Thyroid gland (tissue), 4 donors: ENCODE measurements around the gene KCNH4.

ENCODE experiments used
- CTCF ChIP-seq, 6 experiments: fragments of 200-600 bp in 3 of 6; fragments of 450-650 bp in 3 of 6; sonication (generic) in 3 of 6; IDR thresholded peaks; one replicate each; pipeline ENCODE4 v1.5.1; 2016 to 2019; ENCODE audit warnings: antibody characterized with exemption in 6 of 6, mild to moderate bottlenecking in 2 of 6, inconsistent platforms in 1 of 6, moderate library complexity in 1 of 6
- POLR2A ChIP-seq, 2 donors: fragments of 450-650 bp; IDR thresholded peaks; one replicate each; pipeline ENCODE4 v1.6.1; 2017; ENCODE audit warnings: antibody characterized with exemption in 2 of 2, mild to moderate bottlenecking in 2 of 2, moderate library complexity in 1 of 2

GRCh38 chr17:42136654-42137051 is 44.3 kb downstream of the KCNH4 start:
- no peak for TF ChIP-seq POLR2A (IDR thresholded peaks at IDR 0.05)
- no peak for TF ChIP-seq CTCF (IDR thresholded peaks at IDR 0.05)
